Endometrium (tissue), 2 donors: Measurements from ENCODE around the gene ARHGEF25.
"Not testable (repeated sequence)": the region's sequence is repeated elsewhere in the genome, so short reads cannot be mapped to it uniquely, and the experiment has no call there.

Source experiments
- FAIRE-seq: peaks from 2 replicates; lab custom pipeline; 2012; peaks lifted over from hg19 to GRCh38; lab: Jason Lieb, UNC
- donor health status: control.
- donor health status: control.

Gene ARHGEF25

GRCh38 chr12:57611108-57611826 lies at the start of gene ARHGEF25:
Gene ARHGEF25, plus strand, starts transcription at chr12:57611435. Its CDS starts 460 bp downstream, at chr12:57611895.
- FAIRE-seq = no peak

- no peak for FAIRE-seq
Observed at GRCh38 chr12:57563358-57563757, 47.9 kb upstream of the ARHGEF25 start.

- FAIRE-seq = no peak
Observed at GRCh38 chr12:57564178-57564740, 47.0 kb upstream of the ARHGEF25 start.

GRCh38 chr12:57568838-57569237 lies 42.4 kb upstream of the ARHGEF25 start:
- FAIRE-seq = no peak

- FAIRE-seq = no peak
Observed at GRCh38 chr12:57569858-57570257, 41.4 kb upstream of the ARHGEF25 start.

- FAIRE-seq = not testable (repeated sequence)
Observed at GRCh38 chr12:57570438-57570837, 40.8 kb upstream of the ARHGEF25 start.

GRCh38 chr12:57571926-57572762 lies 39.1 kb upstream of the ARHGEF25 start:
- FAIRE-seq = no peak

GRCh38 chr12:57574795-57575194 lies 36.4 kb upstream of the ARHGEF25 start:
- FAIRE-seq = no peak

GRCh38 chr12:57575771-57576612 lies 35.2 kb upstream of the ARHGEF25 start:
- no peak for FAIRE-seq

GRCh38 chr12:57576613-57577160 lies 34.5 kb upstream of the ARHGEF25 start:
- FAIRE-seq = no peak

- FAIRE-seq = no peak
Observed at GRCh38 chr12:57577981-57578758, 33.1 kb upstream of the ARHGEF25 start.

- FAIRE-seq = no peak
Observed at GRCh38 chr12:57579011-57579410, 32.2 kb upstream of the ARHGEF25 start.

- FAIRE-seq = no peak
Observed at GRCh38 chr12:57579677-57580465, 31.4 kb upstream of the ARHGEF25 start.

- FAIRE-seq = no peak
Observed at GRCh38 chr12:57580466-57580795, 30.8 kb upstream of the ARHGEF25 start.

- FAIRE-seq = no peak
Observed at GRCh38 chr12:57581802-57582201, 29.4 kb upstream of the ARHGEF25 start.

- FAIRE-seq = no peak
Observed at GRCh38 chr12:57582440-57582839, 28.8 kb upstream of the ARHGEF25 start.

- no peak for FAIRE-seq
Observed at GRCh38 chr12:57583008-57583831, 28.0 kb upstream of the ARHGEF25 start.

- no peak for FAIRE-seq
Observed at GRCh38 chr12:57584050-57584449, 27.2 kb upstream of the ARHGEF25 start.

- no peak for FAIRE-seq
Observed at GRCh38 chr12:57584690-57585089, 26.5 kb upstream of the ARHGEF25 start.
